H1 (cell line): ENCODE data around the gene RAB24. TPM values are rescaled to one million over a fixed set of nuclear protein-coding genes. Genes with fewer than 3 reads are reported as not detected.

ENCODE experiments used
- CTCF ChIA-PET: fragments of 300-600 bp; sonication (Branson Sonifier 250); formaldehyde crosslinking; loops from one replicate; lab custom pipeline; 2021; ENCODE audit not compliant: partially characterized antibody; lab: Charles Lee
- POLR2A ChIA-PET: fragments of 300-600 bp; sonication (Branson Sonifier 250); formaldehyde crosslinking; loops from one replicate; lab custom pipeline; 2021; ENCODE audit warnings: inconsistent platforms; ENCODE audit not compliant: partially characterized antibody; lab: Charles Lee
- DNase-seq, 2 experiments: peaks; one replicate each; pipeline versions ENCODE4 v3.0.0 to v3.0.0-alpha.2; 2010 to 2022; ENCODE audit warnings: low spot score in 2 of 2, low read depth in 1 of 2, mixed read lengths in 1 of 2
- FAIRE-seq: peaks from 2 replicates; lab custom pipeline; 2011; peaks lifted over from hg19 to GRCh38; lab: Jason Lieb, UNC
- H2AFZ ChIP-seq: 2 replicates; pipeline ENCODE4 v1.8.1; 2012; ENCODE audit warnings: low read length, inconsistent platforms
- H2AK5ac ChIP-seq: 2 replicates; pipeline ENCODE4 v1.6.1; 2013; ENCODE audit warnings: low read depth, low read length
- H2BK120ac ChIP-seq: replicated peaks from 2 replicates; pipeline ENCODE3; 2013; ENCODE audit warnings: low read depth, low read length, inconsistent platforms
- H2BK12ac ChIP-seq: 2 replicates; pipeline ENCODE4 v1.6.1; 2013; ENCODE audit warnings: low read depth, low read length
- H2BK15ac ChIP-seq: 2 replicates; pipeline ENCODE4 v1.6.1; 2013; ENCODE audit warnings: low read length
- H2BK20ac ChIP-seq: 2 replicates; pipeline ENCODE4 v1.6.1; 2013; ENCODE audit warnings: low read length
- H2BK5ac ChIP-seq: 2 replicates; pipeline ENCODE4 v1.6.1; 2013; ENCODE audit warnings: low read depth, low read length
- H3K14ac ChIP-seq: 2 replicates; pipeline ENCODE4 v1.6.1; 2013; ENCODE audit warnings: inconsistent platforms; ENCODE audit not compliant: insufficient read length
- H3K18ac ChIP-seq: 2 replicates; pipeline ENCODE4 v1.6.1; 2013; ENCODE audit warnings: low read length; ENCODE audit errors: extremely low read depth
- H3K23ac ChIP-seq: 2 replicates; pipeline ENCODE4 v1.6.1; 2013; ENCODE audit warnings: inconsistent platforms; ENCODE audit not compliant: insufficient read length
- H3K23me2 ChIP-seq: 2 replicates; pipeline ENCODE4 v1.6.1; 2013; ENCODE audit warnings: low read depth, low read length
- H3K27ac ChIP-seq: 2 replicates; pipeline ENCODE4 v1.6.1; 2011; ENCODE audit warnings: low read depth, low read length, inconsistent platforms
- H3K27me3 ChIP-seq, 4 experiments: replicated peaks in 1 of 4; 1 replicate in 1 of 4; 2 replicates in 3 of 4; pipeline versions ENCODE4 v1.6.1 to v1.8.1; 2011 to 2013; ENCODE audit warnings: low read length in 3 of 4, mild to moderate bottlenecking in 3 of 4, inconsistent platforms in 2 of 4, mixed read lengths in 2 of 4, moderate library complexity in 1 of 4; ENCODE audit not compliant: control insufficient read depth in 3 of 4, insufficient read depth in 3 of 4; ENCODE audit errors: extremely low read depth in 1 of 4
- H3K36me3 ChIP-seq, 4 experiments: 2 replicates each; pipeline versions ENCODE4 v1.6.1 to v1.8.1; 2011 to 2013; ENCODE audit warnings: mild to moderate bottlenecking in 4 of 4, low read length in 3 of 4, moderate library complexity in 2 of 4, control low read depth in 1 of 4, inconsistent platforms in 1 of 4; ENCODE audit not compliant: insufficient read depth in 4 of 4, control insufficient read depth in 2 of 4
- H3K4ac ChIP-seq: replicated peaks from 2 replicates; pipeline ENCODE3; 2013; ENCODE audit warnings: low read length, low read depth, mixed read lengths, inconsistent platforms; ENCODE audit not compliant: insufficient read length
- H3K4me1 ChIP-seq, 4 experiments: replicated peaks in 1 of 4; 1 replicate in 1 of 4; 2 replicates in 3 of 4; pipeline versions ENCODE4 v1.6.1 to v1.8.1; 2011 to 2013; ENCODE audit warnings: low read length in 3 of 4, inconsistent platforms in 2 of 4, mixed read lengths in 1 of 4; ENCODE audit not compliant: insufficient read depth in 4 of 4, control insufficient read depth in 3 of 4
- H3K4me2 ChIP-seq, 2 experiments: 2 replicates each; pipeline versions ENCODE4 v1.6.1 to v1.8.1; 2011 to 2013; ENCODE audit warnings: low read depth in 2 of 2, low read length in 2 of 2, control low read depth in 1 of 2, inconsistent platforms in 1 of 2, mild to moderate bottlenecking in 1 of 2; ENCODE audit not compliant: insufficient read depth in 1 of 2
- H3K4me3 ChIP-seq, 4 experiments: fragments of 200-600, 300-600 bp in 1 of 4; sonication (generic), shearing (Covaris generic), sonication (Bioruptor Twin) in 1 of 4; 2 replicates each; pipeline versions ENCODE4 v1.5.1 to v1.8.1; 2011 to 2016; ENCODE audit warnings: low read length in 4 of 4, low read depth in 3 of 4, control low read depth in 2 of 4, inconsistent platforms in 2 of 4, mild to moderate bottlenecking in 2 of 4, mixed read lengths in 1 of 4, moderate library complexity in 1 of 4; ENCODE audit not compliant: insufficient read depth in 2 of 4; ENCODE audit errors: extremely low read depth in 1 of 4
- H3K56ac ChIP-seq: replicated peaks from 2 replicates; pipeline ENCODE3; 2013; ENCODE audit warnings: low read depth, mild to moderate bottlenecking, mixed read lengths, low read length, inconsistent platforms; ENCODE audit not compliant: insufficient read length
- H3K79me1 ChIP-seq: 2 replicates; pipeline ENCODE4 v1.6.1; 2013; ENCODE audit warnings: low read depth, low read length, control low read depth
- H3K79me2 ChIP-seq, 2 experiments: 2 replicates each; pipeline versions ENCODE4 v1.6.1 to v1.8.1; 2012 to 2013; ENCODE audit warnings: low read length in 2 of 2, mild to moderate bottlenecking in 2 of 2, inconsistent platforms in 1 of 2; ENCODE audit not compliant: insufficient read depth in 2 of 2, control insufficient read depth in 1 of 2
- H3K9ac ChIP-seq, 4 experiments: replicated peaks in 1 of 4; 1 replicate in 1 of 4; 2 replicates in 3 of 4; pipeline versions ENCODE4 v1.6.1 to v1.8.1; 2011 to 2013; ENCODE audit warnings: low read depth in 3 of 4, low read length in 3 of 4, control low read depth in 2 of 4, mild to moderate bottlenecking in 2 of 4, moderate library complexity in 2 of 4, inconsistent platforms in 1 of 4; ENCODE audit errors: extremely low read depth in 1 of 4
- H3K9me3 ChIP-seq, 2 experiments: 2 replicates each; pipeline versions ENCODE4 v1.6.1 to v1.8.1; 2012 to 2013; ENCODE audit warnings: mild to moderate bottlenecking in 2 of 2, moderate library complexity in 2 of 2, control low read depth in 1 of 2, inconsistent platforms in 1 of 2, low read depth in 1 of 2, low read length in 1 of 2, mixed read lengths in 1 of 2; ENCODE audit not compliant: insufficient read depth in 2 of 2
- H4K20me1 ChIP-seq, 2 experiments: replicated peaks in 1 of 2; 2 replicates each; pipeline versions ENCODE3 to v1.8.1; 2011 to 2013; ENCODE audit warnings: inconsistent platforms in 2 of 2, low read length in 2 of 2, mild to moderate bottlenecking in 1 of 2; ENCODE audit not compliant: insufficient read depth in 2 of 2, control insufficient read depth in 1 of 2
- H4K5ac ChIP-seq: 2 replicates; pipeline ENCODE4 v1.6.1; 2013; ENCODE audit warnings: low read length, low read depth, mixed read lengths, inconsistent platforms; ENCODE audit not compliant: insufficient read length
- H4K8ac ChIP-seq: 2 replicates; pipeline ENCODE4 v1.8.0; 2013; ENCODE audit warnings: mild to moderate bottlenecking, moderate library complexity, low read length, inconsistent platforms; ENCODE audit not compliant: insufficient read depth; ENCODE audit errors: extremely low read depth
- H4K91ac ChIP-seq: replicated peaks from 2 replicates; pipeline ENCODE3; 2013; ENCODE audit warnings: low read length, mixed read lengths, inconsistent platforms; ENCODE audit not compliant: insufficient read length
- ATF3 ChIP-seq: IDR thresholded peaks from 2 replicates; pipeline ENCODE4 v1.6.1; 2011; ENCODE audit warnings: low read depth, mild to moderate bottlenecking, low read length; ENCODE audit not compliant: insufficient read depth
- CEBPB ChIP-seq: IDR thresholded peaks from 2 replicates; pipeline ENCODE4 v1.6.1; 2012; ENCODE audit warnings: low read depth, low read length
- CHD2 ChIP-seq: IDR thresholded peaks from 2 replicates; pipeline ENCODE4 v1.6.1; 2012; ENCODE audit warnings: low read length, improper control_type of control experiment
- CTCF ChIP-seq, 3 experiments: IDR thresholded peaks; 1 replicate in 2 of 3; 2 replicates in 1 of 3; pipeline versions ENCODE4 v1.5.1 to v1.6.1; 2011; ENCODE audit warnings: low read length in 3 of 3, mild to moderate bottlenecking in 3 of 3, inconsistent platforms in 2 of 3, low read depth in 1 of 3, moderate library complexity in 1 of 3; ENCODE audit not compliant: insufficient read depth in 1 of 3; ENCODE audit errors: control extremely low read depth in 1 of 3
- GABPA ChIP-seq: IDR thresholded peaks from 2 replicates; pipeline ENCODE4 v1.6.1; 2011; ENCODE audit warnings: mild to moderate bottlenecking, low read length, moderate library complexity, borderline replicate concordance; ENCODE audit not compliant: insufficient read depth
- POU5F1 ChIP-seq: IDR thresholded peaks from 2 replicates; pipeline ENCODE4 v1.6.1; 2011; ENCODE audit warnings: low read depth, mild to moderate bottlenecking, low read length, moderate library complexity
- SAP30 ChIP-seq: fragments of 300-600 bp; sonication (generic); IDR thresholded peaks from 2 replicates; pipeline ENCODE4 v1.7.1; 2012; ENCODE audit warnings: low read length, moderate library complexity, mild to moderate bottlenecking, inconsistent platforms; ENCODE audit not compliant: insufficient read depth, insufficient replicate concordance
- SP1 ChIP-seq: IDR thresholded peaks from 2 replicates; pipeline ENCODE4 v1.6.1; 2011; ENCODE audit warnings: low read depth, low read length
- SP4 ChIP-seq: IDR thresholded peaks from 2 replicates; pipeline ENCODE4 v1.6.1; 2012; ENCODE audit warnings: low read length, inconsistent platforms
- WGBS, 2 experiments: shearing (Covaris generic) in 1 of 2; methylation state at CpG; one replicate each; pipeline versions ENCODE4 v1.1.6 to v1.1.7; 2013 to 2015; ENCODE audit warnings: low lambda C conversion rate in 2 of 2, mixed read lengths in 2 of 2, inconsistent platforms in 1 of 2, low coverage in 1 of 2, missing lambda C conversion rate in 1 of 2; ENCODE audit not compliant: insufficient replicate concordance in 2 of 2, insufficient coverage in 1 of 2, insufficient read length in 1 of 2; ENCODE audit errors: extremely low coverage in 1 of 2, missing lambda C conversion rate in 1 of 2; 5-methylcytosine and 5-hydroxymethylcytosine counted together
- polyA plus RNA-seq, 7 experiments: library from polyadenylated mRNA; depleted of rRNA in 3 of 7; stranded (reverse) in 5 of 7; unstranded in 2 of 7; fragments of >200 nt in 5 of 7; fragments of 200-250 nt in 2 of 7; gene quantifications; 1 replicate in 5 of 7; 2 replicates in 1 of 7; 4 replicates in 1 of 7; pipeline versions ENCODE4 v1.2.1 to v1.2.3, GENCODE V29; 2011 to 2013; ENCODE audit warnings: missing spikeins in 2 of 7, mixed read lengths in 2 of 7
- total RNA-seq: library from RNA; stranded (reverse); fragmentation: NEBNext Ultra II Directional; extraction: Animal tissue kit (Norgen Biotek cat#: 25700); gene quantifications from 2 replicates; pipeline ENCODE4 v1.2.1, GENCODE V29; 2021

Gene RAB24
- total and polyA plus RNA-seq, 2 of the 8 experiments (the other 6 are each of a cell fraction or from before 2014, with no cell fraction given) = 18.8 to 33.8 TPM

GRCh38 chr5:177317959-177318377 lies 14.4 kb upstream of the RAB24 start:
- DNase-seq = peak in 1 of 2 experiments; percentile 87
- no peak overlapping the region for H3K27ac ChIP-seq
- H4K91ac ChIP-seq = no peak overlapping the region
- H3K23me2 ChIP-seq = 0 out of 2 replicates have a peak, but pooled peaks cover under 1% of the 10 kb centered on the region
- H3K79me2 ChIP-seq = no peaks in the 10 kb centered on the region
- H3K56ac ChIP-seq = no peak overlapping the region
- peak; percentile 93 for FAIRE-seq
- no peak overlapping the region for H4K8ac ChIP-seq
- H3K4me2 ChIP-seq = peak overlapping the region in 1 of 2 experiments; percentile 20; a peak in 1 of 4 replicates
- H4K20me1 ChIP-seq = no peaks in the 10 kb centered on the region
- no peaks in the 10 kb centered on the region for H3K9me3 ChIP-seq
- H3K18ac ChIP-seq = no peak overlapping the region
- H4K5ac ChIP-seq = no peak overlapping the region
- no peak overlapping the region for H3K4me3 ChIP-seq
- 44% methylated on average over 7 of the region's 7 CpGs; no CpG with 5 or more reads in 1 of the 2 experiments for WGBS, 2 experiments
- POLR2A ChIA-PET = interaction anchor here (0.7 to 2.9 kb wide), 8 partner anchors 13 to 137 kb away, joined by 3 to 10 read pairs (median 6); partner anchors contain the start of gene LMAN2
- H2BK15ac ChIP-seq = no peak overlapping the region
- H3K14ac ChIP-seq = no peak overlapping the region
- H2BK12ac ChIP-seq = no peak overlapping the region
- no peak overlapping the region for H3K9ac ChIP-seq
- H3K23ac ChIP-seq = no peak overlapping the region
- H2BK120ac ChIP-seq = no peak overlapping the region
- H3K4ac ChIP-seq = no peak overlapping the region
- no peaks in the 10 kb centered on the region for H3K27me3 ChIP-seq
- no peak overlapping the region for H2AK5ac ChIP-seq
- no peak overlapping the region for H2AFZ ChIP-seq
- no peaks in the 10 kb centered on the region for H3K79me1 ChIP-seq
- H3K36me3 ChIP-seq = no peaks in the 10 kb centered on the region
- peaks cover 0 to 4% (median 1%) of the 10 kb centered on the region in 4 experiments; a peak in 4 of 7 replicates for H3K4me1 ChIP-seq
- H2BK20ac ChIP-seq = no peak overlapping the region
- no peak overlapping the region for H2BK5ac ChIP-seq
- CTCF ChIA-PET = interaction anchor here (0.6 to 16.6 kb wide), 29 partner anchors 10 to 247 kb away, joined by 3 to 251 read pairs (median 5); partner anchors contain the start of genes LMAN2, PRR7, RGS14 and SLC34A1
- TF ChIP-seq CTCF (IDR thresholded peaks at IDR 0.05; ENCODE audit: control extremely low read depth in 1 of 3, insufficient read depth in 1 of 3, low read depth in 1 of 3, low read length in 3 of 3) (peak in 2 of 3 experiments; percentile 85 to 89; a peak in 3 of 4 replicates), CEBPB (no peak), SP4 (0 out of 2 replicates have a peak, but pooled peaks have one; percentile 31), SP1 (0 out of 2 replicates have a peak, but pooled peaks have one; percentile 33), ATF3 (no peak), SAP30 (no peak), CHD2 (no peak), POU5F1 (no peak), GABPA (no peak)
